NCI-H146 treated with DMSO at 0.1 percent for 48 hours (cell line): ENCODE measurements around the gene PDE1C.

Experiments used
- DNase-seq: peaks from one replicate; lab custom pipeline; 2025; ENCODE audit not compliant: unreplicated experiment; lab: John Stamatoyannopoulos, UW

Gene PDE1C

DNA sequence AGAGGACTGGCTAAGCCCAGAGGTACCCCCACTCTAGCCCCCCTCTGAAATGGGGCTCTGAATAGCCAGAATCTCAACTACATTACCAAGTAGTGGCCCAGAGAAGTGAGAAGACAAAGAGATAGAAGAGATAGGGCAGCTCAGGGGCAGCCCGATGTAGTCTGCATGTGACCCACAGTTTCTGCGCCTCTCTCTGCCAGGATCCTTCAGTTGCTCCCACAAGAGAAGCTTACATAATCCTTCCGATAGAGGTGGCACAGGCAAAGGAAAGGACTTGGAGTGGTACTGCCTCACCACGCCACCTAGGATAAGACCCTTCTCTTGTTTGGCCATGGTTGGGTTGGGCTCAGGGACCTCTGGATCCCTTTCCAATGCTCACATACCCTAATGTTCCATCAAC is 5.4 kb upstream of the PDE1C start:
- no peak for DNase-seq

DNA sequence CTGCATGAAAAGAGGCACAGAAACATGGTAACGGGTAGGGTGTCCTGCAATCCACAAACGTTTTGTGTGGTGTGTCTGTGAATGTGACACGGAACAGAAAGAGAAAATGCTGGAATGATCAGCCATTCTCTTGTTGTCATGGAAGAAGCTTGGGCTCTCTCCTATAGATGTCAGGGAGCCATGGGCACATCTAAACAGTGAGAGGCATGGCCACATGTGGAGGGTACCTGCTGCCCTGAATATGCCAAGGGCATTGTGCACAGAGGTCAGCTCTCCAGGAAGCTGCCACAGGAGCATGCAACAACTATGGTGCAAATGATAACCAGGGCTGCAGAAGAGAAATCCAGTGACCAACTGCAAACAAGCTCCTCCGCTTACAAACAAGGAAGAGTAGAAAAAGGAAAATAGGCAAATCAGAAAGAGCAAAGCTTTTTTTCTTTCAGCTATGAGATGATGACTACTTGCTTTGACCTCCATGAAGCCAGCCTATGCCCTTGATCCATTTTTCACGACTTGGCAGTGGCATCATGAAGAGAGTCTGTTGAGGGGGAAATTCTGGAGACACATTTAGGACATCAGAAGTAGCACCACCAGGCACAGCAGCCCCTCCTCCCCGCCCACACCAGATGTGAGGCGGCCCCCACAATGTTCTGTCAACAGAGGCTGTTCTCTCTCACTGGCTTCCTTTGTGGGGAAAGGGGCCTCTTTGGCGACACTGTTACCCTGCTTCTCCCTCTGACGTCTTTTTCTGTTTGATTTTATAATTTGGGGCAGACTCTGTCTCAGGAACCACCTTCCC is 4.8 kb upstream of the PDE1C start:
- DNase-seq, result no peak

DNA sequence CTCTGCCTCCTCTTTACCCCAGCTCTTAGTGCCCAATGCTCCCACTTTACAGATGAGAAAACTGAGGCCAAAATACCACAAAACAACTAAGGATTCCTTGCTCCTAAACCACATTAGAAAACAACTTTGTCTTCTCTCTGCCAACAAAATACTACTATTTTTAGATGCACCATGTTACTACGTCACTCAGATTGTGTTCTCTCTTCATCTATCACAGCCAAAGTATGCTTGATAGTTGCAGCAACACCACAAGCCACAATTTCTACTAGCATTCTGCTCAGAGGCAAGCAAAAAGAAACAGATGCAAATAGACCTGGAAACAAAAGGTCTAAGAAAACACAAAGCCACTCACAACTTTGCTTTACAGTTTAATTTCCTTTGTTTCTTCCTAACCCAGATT is 3.3 kb upstream of the PDE1C start:
- DNase-seq, result no peak

- no peak for DNase-seq
These were observed 2.2 kb upstream of the PDE1C start for GRCh38 chr7:32072397-32072796.

GRCh38 chr7:32071466-32072091 is 1.4 kb upstream of the PDE1C start:
- DNase-seq, result no peak

DNA sequence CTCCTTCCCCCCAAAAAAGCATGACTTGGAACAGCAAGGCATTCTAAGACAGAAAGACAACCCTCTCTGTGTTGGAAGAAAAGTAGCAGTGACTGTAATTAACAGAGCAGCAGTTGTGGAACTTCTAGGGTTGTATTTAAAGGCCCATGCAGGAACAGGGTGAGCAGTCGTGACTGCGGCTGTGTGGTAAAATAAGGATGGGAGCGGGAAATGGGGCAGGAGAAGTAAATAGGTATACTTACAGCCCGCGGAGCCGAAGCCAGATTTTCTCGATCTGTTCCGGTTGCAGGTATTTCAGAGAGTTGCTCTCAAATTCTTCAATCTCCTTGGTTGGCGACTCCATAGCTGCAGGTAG is 179 bp downstream of the PDE1C start:
- DNase-seq, result no peak

DNA sequence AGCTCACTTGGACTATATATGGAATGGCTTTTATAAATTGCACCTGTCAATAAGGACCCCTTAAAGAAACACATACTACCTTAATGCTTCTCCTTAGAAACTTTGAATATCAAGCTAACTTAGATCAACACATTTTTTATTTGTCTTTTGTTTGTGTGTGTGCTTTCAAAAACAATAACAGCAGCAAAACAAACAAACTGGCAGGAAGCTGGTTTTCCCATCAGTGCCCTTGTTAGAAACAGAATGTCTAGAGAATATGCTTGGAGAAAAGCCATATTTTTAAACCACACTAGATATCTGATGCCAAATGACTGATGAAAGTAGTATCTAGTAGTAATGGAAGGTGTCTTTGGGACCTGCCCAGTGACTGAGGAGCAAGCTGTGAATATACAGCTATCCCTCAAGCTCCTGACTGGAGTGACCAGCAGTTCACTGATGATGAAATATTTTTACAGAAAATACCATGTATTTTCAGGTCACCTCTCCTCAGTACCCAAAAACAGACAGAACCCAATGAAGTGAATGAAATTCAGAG is 1.0 kb downstream of the PDE1C start:
- no peak for DNase-seq

DNA sequence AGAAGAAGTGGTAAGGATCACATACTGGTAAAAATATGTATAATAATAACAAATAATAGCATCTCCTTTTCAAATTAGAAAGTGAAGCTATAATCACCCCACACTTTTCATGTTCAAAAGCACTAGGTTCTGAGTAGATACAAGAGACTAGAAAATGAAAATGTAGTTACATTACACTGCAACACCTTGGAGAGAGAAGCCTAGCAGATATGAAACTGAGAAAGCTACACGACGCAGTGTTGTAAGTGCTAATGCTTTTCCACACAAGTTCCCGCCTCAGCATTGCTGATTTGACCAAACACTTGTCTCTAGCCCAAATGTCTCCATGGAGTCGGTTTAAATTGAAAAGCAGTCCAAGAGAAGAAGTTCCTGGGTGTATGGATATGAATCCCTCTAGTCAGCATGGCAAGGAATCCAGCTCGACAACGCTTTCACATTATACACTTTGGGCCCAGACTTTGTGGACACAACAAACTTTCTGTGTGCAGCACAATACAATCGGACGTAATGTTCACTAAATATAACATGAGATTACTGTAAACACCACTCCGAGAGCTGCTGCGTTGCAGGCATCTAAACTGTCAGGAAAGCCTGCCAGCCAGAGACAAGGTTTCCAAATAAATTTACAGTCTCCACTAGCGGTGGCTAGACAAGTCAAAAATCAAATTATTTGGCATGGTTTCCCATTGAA is 1.7 kb downstream of the PDE1C start:
- DNase-seq, result no peak

DNA sequence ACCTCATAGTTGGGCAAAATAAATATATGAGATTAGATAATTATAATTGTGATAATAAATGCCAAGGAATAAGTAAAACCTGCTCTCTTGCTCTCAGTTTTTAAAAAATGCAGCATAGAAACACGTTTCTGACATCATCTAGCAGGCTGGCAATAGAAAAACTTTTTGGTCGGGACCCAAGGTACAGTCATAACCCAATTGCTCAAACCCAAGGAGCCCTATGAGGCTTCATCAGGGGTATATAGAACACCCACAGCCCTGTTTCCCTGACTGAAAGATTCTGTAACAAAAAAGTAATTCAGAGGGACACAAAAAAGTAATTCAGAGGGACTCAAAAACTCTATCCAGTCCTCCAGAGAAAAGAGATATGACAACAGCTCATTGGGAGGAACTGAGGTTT is 3.8 kb downstream of the PDE1C start:
- no peak for DNase-seq

- DNase-seq, result no peak
These were observed 6.6 kb downstream of the PDE1C start for GRCh38 chr7:32063614-32064013.

- no peak for DNase-seq
These were observed 8.1 kb downstream of the PDE1C start for GRCh38 chr7:32062150-32062549.

GRCh38 chr7:32061346-32061745 is 8.9 kb downstream of the PDE1C start:
- no peak for DNase-seq

GRCh38 chr7:32059289-32060011 is 10.8 kb downstream of the PDE1C start:
- DNase-seq, result no peak

DNA sequence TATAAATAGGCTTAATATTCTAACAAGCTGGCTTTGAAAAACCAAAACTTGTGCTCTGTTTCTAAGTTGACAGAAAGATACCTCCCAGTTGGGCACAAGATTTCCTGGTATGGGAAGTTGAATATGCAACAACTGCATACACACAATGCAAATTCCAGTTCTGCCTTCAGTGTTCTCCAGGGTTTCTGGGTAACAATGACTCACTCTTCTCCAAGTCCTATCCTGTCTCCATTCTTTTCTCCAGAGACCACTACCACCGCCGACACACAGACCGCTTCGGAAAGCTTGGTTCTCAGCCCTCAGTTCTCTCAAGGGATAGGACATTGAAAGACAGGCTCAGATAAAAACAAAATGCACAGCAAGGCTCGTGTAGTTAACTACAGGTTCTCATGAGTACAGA is 12.2 kb downstream of the PDE1C start:
- DNase-seq, result no peak

GRCh38 chr7:32056767-32057166 is 13.4 kb downstream of the PDE1C start:
- DNase-seq, result no peak

DNA sequence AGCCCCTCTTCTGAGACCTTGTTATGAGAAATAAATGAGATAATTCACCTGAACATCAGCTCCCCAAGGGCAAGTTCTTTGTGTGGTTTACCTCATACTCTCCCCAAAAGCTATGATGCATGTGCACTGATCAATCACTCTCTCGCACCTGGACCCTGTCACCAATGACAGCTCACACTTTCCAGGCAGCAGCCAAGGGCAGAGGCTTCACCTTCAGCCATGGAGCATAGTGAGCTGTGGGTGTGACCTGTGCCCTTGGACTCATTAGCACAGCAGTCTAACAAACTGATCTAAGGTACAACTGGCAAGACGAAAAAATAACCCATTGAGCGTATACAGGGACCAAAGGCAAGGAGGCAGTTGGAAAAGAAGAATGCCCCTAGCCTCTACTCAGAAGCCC is 17.0 kb downstream of the PDE1C start:
- DNase-seq, result no peak

- no peak for DNase-seq
These were observed 19.1 kb downstream of the PDE1C start for GRCh38 chr7:32051128-32051527.

- DNase-seq, result no peak
These were observed 20.6 kb downstream of the PDE1C start for GRCh38 chr7:32049599-32049998.

DNA sequence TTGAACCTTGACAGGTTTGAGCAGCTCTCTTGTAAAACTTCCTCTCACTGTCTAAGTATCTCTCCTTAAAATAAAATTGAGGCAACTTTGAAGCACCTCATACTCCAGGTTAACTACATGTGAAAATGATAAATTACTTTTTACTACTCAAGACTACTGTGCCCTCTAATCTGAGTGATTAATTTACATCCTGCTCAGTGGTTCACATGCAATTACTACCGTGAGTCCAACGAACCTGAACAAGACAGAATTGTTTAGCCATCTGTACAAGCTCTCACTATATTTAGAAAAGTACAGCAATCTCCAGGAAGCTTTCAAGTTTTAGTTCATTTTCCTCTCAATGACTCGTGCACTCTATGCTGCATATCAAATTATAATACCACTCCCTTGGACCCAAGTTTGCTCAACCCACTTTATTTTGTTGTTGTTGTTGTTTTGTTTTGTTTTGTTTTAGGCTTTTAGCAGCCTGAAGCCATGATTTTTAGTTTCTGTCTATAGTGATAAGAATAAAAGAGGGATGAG is 21.2 kb downstream of the PDE1C start:
- DNase-seq, result no peak

- no peak for DNase-seq
These were observed 22.4 kb downstream of the PDE1C start for GRCh38 chr7:32047801-32048200.

- no peak for DNase-seq
These were observed 23.1 kb downstream of the PDE1C start for GRCh38 chr7:32047075-32047474.
